Spleen (tissue), 7 donors: ENCODE data around the gene SCN4B.

ENCODE experiments used
- POLR2A ChIP-seq, 3 donors: fragments of 450-650 bp; IDR thresholded peaks; one replicate each; pipeline ENCODE4 v1.5.1; 2017; ENCODE audit warnings: antibody characterized with exemption in 3 of 3, mild to moderate bottlenecking in 1 of 3
- POLR2AphosphoS5 ChIP-seq, 3 donors: sonication (generic); formaldehyde crosslinking; IDR thresholded peaks; one replicate each; pipeline ENCODE4 v1.5.1; 2017; ENCODE audit warnings: antibody characterized with exemption in 3 of 3
- TF ChIP-seq, protein P1 (sequence below), 11 experiments: fragments of 200-600 bp in 7 of 11; fragments of 450-650 bp in 4 of 11; sonication (generic) in 4 of 11; IDR thresholded peaks in 8 of 11; conservative IDR thresholded peaks in 3 of 11; 1 replicate in 7 of 11; 2 replicates in 4 of 11; pipeline versions ENCODE4 v1.4.0 to v1.8.0; 2016 to 2021; ENCODE audit warnings: antibody characterized with exemption in 11 of 11, inconsistent platforms in 4 of 11, mild to moderate bottlenecking in 1 of 11
- donor health status: DM: no; HTN: no; CAD: no; lungs with moderate emphysema.
- donor health status: DM: no; HTN: no; CAD: no.
- donor health status: DM: no; HTN: no; CAD: no.

GRCh38 chr11:118152552-118153471 is at the start of gene SCN4B:
- TF ChIP-seq, protein P1, sequence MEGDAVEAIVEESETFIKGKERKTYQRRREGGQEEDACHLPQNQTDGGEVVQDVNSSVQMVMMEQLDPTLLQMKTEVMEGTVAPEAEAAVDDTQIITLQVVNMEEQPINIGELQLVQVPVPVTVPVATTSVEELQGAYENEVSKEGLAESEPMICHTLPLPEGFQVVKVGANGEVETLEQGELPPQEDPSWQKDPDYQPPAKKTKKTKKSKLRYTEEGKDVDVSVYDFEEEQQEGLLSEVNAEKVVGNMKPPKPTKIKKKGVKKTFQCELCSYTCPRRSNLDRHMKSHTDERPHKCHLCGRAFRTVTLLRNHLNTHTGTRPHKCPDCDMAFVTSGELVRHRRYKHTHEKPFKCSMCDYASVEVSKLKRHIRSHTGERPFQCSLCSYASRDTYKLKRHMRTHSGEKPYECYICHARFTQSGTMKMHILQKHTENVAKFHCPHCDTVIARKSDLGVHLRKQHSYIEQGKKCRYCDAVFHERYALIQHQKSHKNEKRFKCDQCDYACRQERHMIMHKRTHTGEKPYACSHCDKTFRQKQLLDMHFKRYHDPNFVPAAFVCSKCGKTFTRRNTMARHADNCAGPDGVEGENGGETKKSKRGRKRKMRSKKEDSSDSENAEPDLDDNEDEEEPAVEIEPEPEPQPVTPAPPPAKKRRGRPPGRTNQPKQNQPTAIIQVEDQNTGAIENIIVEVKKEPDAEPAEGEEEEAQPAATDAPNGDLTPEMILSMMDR (IDR thresholded peaks at IDR 0.05 in 8 of 11, conservative IDR thresholded peaks at IDR 0.05 in 3 of 11) = no peak
- TF ChIP-seq POLR2A (IDR thresholded peaks at IDR 0.05) (no peak), POLR2AphosphoS5 (IDR thresholded peaks at IDR 0.05) (peak in 1 of 3 donors; percentile 23)
